ENCODE results near the gene FBL.

Gene FBL

GRCh38 chr19:39864118-39864517 lies 17.9 kb upstream of the FBL start:
- no peaks in the 10 kb centered on the region for H3F3A ChIP-seq (ENCODE audit: control insufficient read depth, insufficient read depth)
- H3K9me2 ChIP-seq (replicated peaks; ENCODE audit: control insufficient read depth, low read length) = no peaks in the 10 kb centered on the region
- H3K4me2 ChIP-seq (ENCODE audit: low read length) = no peak overlapping the region
- H3K27ac ChIP-seq (ENCODE audit: low read depth, low read length) = no peak overlapping the region
- H3K4me3 ChIP-seq (ENCODE audit: low read length) = no peak overlapping the region
- H3K79me2 ChIP-seq (ENCODE audit: control insufficient read depth, low read length) = no peaks in the 10 kb centered on the region
- H3K36me3 ChIP-seq (ENCODE audit: control insufficient read depth, low read length) = no peaks in the 10 kb centered on the region
- no peaks in the 10 kb centered on the region for H3K9me3 ChIP-seq (ENCODE audit: control insufficient read depth, insufficient read depth, low read length)
- H3K27me3 ChIP-seq (ENCODE audit: control insufficient read depth, low read length) = no peaks in the 10 kb centered on the region
- no peaks in the 10 kb centered on the region for H4K20me1 ChIP-seq (ENCODE audit: control insufficient read depth, insufficient read depth, low read depth, low read length)
- H3K4me1 ChIP-seq (ENCODE audit: control insufficient read depth, low read length) = no peaks in the 10 kb centered on the region
- TF ChIP-seq EZH2phosphoT487 (IDR thresholded peaks at IDR 0.05; ENCODE audit: borderline replicate concordance, low read length) = no peak
- no peak for TF ChIP-seq CTCF (IDR thresholded peaks at IDR 0.05; ENCODE audit: low read depth, low read length, poor library complexity, severe bottlenecking)

DNA sequence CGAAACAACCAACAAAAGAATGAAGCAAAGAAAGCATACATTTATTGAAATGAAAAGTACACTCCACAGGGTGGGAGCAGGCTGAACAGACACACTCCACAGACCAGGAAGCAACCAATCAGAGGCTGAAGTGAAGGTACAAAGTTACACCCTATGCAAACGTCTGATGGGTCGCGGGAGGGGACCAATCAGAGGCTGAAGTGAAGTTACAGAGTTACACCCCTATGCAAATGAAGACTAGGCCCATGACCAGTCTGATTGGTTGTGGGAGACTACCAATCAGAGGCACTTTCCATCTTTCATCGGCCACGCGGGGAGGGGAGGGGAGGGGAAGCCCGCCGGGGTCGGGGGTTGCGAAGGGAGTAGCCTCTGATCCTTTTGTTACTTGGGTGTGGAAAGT lies 12.4 kb upstream of the FBL start:
- H3K9me3 ChIP-seq (ENCODE audit: control insufficient read depth, insufficient read depth, low read length) = no peaks in the 10 kb centered on the region
- H4K20me1 ChIP-seq (ENCODE audit: control insufficient read depth, insufficient read depth, low read depth, low read length) = no peaks in the 10 kb centered on the region
- no peak overlapping the region for H3K4me3 ChIP-seq (ENCODE audit: low read length)
- no peaks in the 10 kb centered on the region for H3K4me1 ChIP-seq (ENCODE audit: control insufficient read depth, low read length)
- H3K4me2 ChIP-seq (ENCODE audit: low read length) = no peak overlapping the region
- TF ChIP-seq CTCF (IDR thresholded peaks at IDR 0.05; ENCODE audit: low read depth, low read length, poor library complexity, severe bottlenecking) (no peak), EZH2phosphoT487 (IDR thresholded peaks at IDR 0.05; ENCODE audit: borderline replicate concordance, low read length) (no peak)
- H3K79me2 ChIP-seq (ENCODE audit: control insufficient read depth, low read length) = no peaks in the 10 kb centered on the region
- H3K36me3 ChIP-seq (ENCODE audit: control insufficient read depth, low read length) = no peaks in the 10 kb centered on the region
- H3K9me2 ChIP-seq (replicated peaks; ENCODE audit: control insufficient read depth, low read length) = no peaks in the 10 kb centered on the region
- 0 out of 2 replicates have a peak, but pooled peaks cover 4% of the 10 kb centered on the region for H3K27me3 ChIP-seq (ENCODE audit: control insufficient read depth, low read length)
- H3F3A ChIP-seq (ENCODE audit: control insufficient read depth, insufficient read depth) = no peaks in the 10 kb centered on the region
- H3K27ac ChIP-seq (ENCODE audit: low read depth, low read length) = no peak overlapping the region

DNA sequence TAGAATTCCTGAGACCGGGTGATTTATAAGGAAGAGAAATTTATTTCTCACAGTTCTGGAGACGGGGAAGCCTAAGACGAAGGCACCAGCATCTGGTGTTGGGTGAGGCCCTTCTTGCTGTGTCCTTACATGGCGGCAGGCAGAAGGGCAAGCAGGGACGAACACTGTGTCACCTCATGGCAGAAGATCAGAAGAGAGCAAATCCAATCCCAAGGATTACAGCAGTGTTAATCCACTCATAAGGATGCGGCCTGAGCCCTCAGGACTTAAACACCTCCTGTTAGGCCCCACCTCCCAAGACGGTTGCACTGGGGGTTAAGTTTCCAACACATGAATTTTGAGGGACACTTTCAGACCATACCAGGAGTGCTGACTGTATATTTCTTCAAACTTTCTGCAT lies 6.7 kb upstream of the FBL start:
- Histone ChIP-seq H3K4me2 (ENCODE audit: low read length) (no peak overlapping the region), H4K20me1 (ENCODE audit: control insufficient read depth, insufficient read depth, low read depth, low read length) (no peaks in the 10 kb centered on the region), H3K27me3 (ENCODE audit: control insufficient read depth, low read length) (0 out of 2 replicates have a peak, but pooled peaks cover 4% of the 10 kb centered on the region), H3F3A (ENCODE audit: control insufficient read depth, insufficient read depth) (no peaks in the 10 kb centered on the region), H3K9me2 (replicated peaks; ENCODE audit: control insufficient read depth, low read length) (no peaks in the 10 kb centered on the region), H3K27ac (ENCODE audit: low read depth, low read length) (no peak overlapping the region), H3K9me3 (ENCODE audit: control insufficient read depth, insufficient read depth, low read length) (no peaks in the 10 kb centered on the region), H3K36me3 (ENCODE audit: control insufficient read depth, low read length) (no peaks in the 10 kb centered on the region), H3K4me1 (ENCODE audit: control insufficient read depth, low read length) (no peaks in the 10 kb centered on the region), H3K4me3 (ENCODE audit: low read length) (no peak overlapping the region), H3K79me2 (ENCODE audit: control insufficient read depth, low read length) (no peaks in the 10 kb centered on the region)
- TF ChIP-seq EZH2phosphoT487 (IDR thresholded peaks at IDR 0.05; ENCODE audit: borderline replicate concordance, low read length) (no peak), CTCF (IDR thresholded peaks at IDR 0.05; ENCODE audit: low read depth, low read length, poor library complexity, severe bottlenecking) (no peak)
